GM19328 (cell line): Measurements from ENCODE around the gene TRO.

Experiments used
- ATAC-seq: cut with Tn5 transposase; IDR thresholded peaks from one replicate; pipeline ENCODE4 v1.9.1; 2021; ENCODE audit warnings: mild to moderate bottlenecking, moderate library complexity; ENCODE audit not compliant: unreplicated experiment

Gene TRO

GRCh38 chrX:54920610-54921426, at the start of gene TRO:
Gene TRO (plus strand): TSS chrX:54920824. CDS start chrX:54922247, 1,423 bp downstream.
- peak; percentile 15 for ATAC-seq

- no peak for ATAC-seq
Observed at GRCh38 chrX:54885740-54886139, 34.9 kb upstream of the TRO start.

GRCh38 chrX:54891573-54891972, 29.1 kb upstream of the TRO start:
- no peak for ATAC-seq

GRCh38 chrX:54894159-54894558, 26.5 kb upstream of the TRO start:
- no peak for ATAC-seq

- no peak for ATAC-seq
Observed at GRCh38 chrX:54909941-54910340, 10.7 kb upstream of the TRO start.

- ATAC-seq = peak; percentile 63
Observed at GRCh38 chrX:54921427-54922021, 900 bp downstream of the TRO start.

- no peak for ATAC-seq
Observed at GRCh38 chrX:54922547-54922946, 1.9 kb downstream of the TRO start.

- no peak for ATAC-seq
Observed at GRCh38 chrX:54923376-54923775, 2.8 kb downstream of the TRO start.

- ATAC-seq = no peak
Observed at GRCh38 chrX:54926978-54927377, 6.4 kb downstream of the TRO start.

GRCh38 chrX:54928876-54929275, 8.3 kb downstream of the TRO start:
- ATAC-seq = no peak

- no peak for ATAC-seq
Observed at GRCh38 chrX:54930291-54931049, 9.8 kb downstream of the TRO start.

- no peak for ATAC-seq
Observed at GRCh38 chrX:54931107-54931506, 10.5 kb downstream of the TRO start.

- no peak for ATAC-seq
Observed at GRCh38 chrX:54933150-54933826, 12.7 kb downstream of the TRO start.

GRCh38 chrX:54934058-54934457, 13.4 kb downstream of the TRO start:
- ATAC-seq = no peak

- ATAC-seq = no peak
Observed at GRCh38 chrX:54934890-54935289, 14.3 kb downstream of the TRO start.

GRCh38 chrX:54935306-54935705, 14.7 kb downstream of the TRO start:
- ATAC-seq = no peak

- no peak for ATAC-seq
Observed at GRCh38 chrX:54937416-54937815, 16.8 kb downstream of the TRO start.

GRCh38 chrX:54944816-54945215, 24.2 kb downstream of the TRO start:
- no peak for ATAC-seq

GRCh38 chrX:54945224-54945623, 24.6 kb downstream of the TRO start:
- no peak for ATAC-seq

GRCh38 chrX:54950730-54951375, 30.2 kb downstream of the TRO start:
- no peak for ATAC-seq

- no peak for ATAC-seq
Observed at GRCh38 chrX:54961750-54962149, 41.1 kb downstream of the TRO start.
